GM12801 (cell line): ENCODE data around the gene HCFC1R1.

Source experiments
- CTCF ChIP-seq: IDR thresholded peaks from one replicate; pipeline ENCODE4 v1.5.1; 2011; ENCODE audit warnings: control low read depth; ENCODE audit not compliant: insufficient read length; ENCODE audit errors: extremely low read depth

The HCFC1R1 gene

GRCh38 chr16:3065069-3065741, 41.5 kb upstream of the HCFC1R1 start, which contains the start of gene IL32:
Gene IL32 (plus strand): TSS chr16:3065640. CDS start chr16:3065812, 172 bp downstream.
- no peak for TF ChIP-seq CTCF

GRCh38 chr16:3063625-3064386, 40.1 kb upstream of the HCFC1R1 start:
- TF ChIP-seq CTCF: no peak

GRCh38 chr16:3062553-3062952, 38.8 kb upstream of the HCFC1R1 start:
- no peak for TF ChIP-seq CTCF

- TF ChIP-seq CTCF: no peak
These were observed 36.8 kb upstream of the HCFC1R1 start for GRCh38 chr16:3060339-3061127.

- TF ChIP-seq CTCF: no peak
These were observed 36.0 kb upstream of the HCFC1R1 start for GRCh38 chr16:3059723-3060242.

- TF ChIP-seq CTCF: no peak
These were observed 35.4 kb upstream of the HCFC1R1 start for GRCh38 chr16:3059041-3059722.
